ENCODE measurements around the gene TLE5. TPM values are rescaled to one million over a fixed set of nuclear protein-coding genes. Genes with fewer than 3 reads are reported as not detected.
A peak's percentile ranks its signal among the peaks of the same experiment; 100 is the strongest.

The TLE5 gene
- polyA plus RNA-seq, 2 of the 4 experiments (the other 2 are of a cell fraction): 171 to 216 TPM

DNA sequence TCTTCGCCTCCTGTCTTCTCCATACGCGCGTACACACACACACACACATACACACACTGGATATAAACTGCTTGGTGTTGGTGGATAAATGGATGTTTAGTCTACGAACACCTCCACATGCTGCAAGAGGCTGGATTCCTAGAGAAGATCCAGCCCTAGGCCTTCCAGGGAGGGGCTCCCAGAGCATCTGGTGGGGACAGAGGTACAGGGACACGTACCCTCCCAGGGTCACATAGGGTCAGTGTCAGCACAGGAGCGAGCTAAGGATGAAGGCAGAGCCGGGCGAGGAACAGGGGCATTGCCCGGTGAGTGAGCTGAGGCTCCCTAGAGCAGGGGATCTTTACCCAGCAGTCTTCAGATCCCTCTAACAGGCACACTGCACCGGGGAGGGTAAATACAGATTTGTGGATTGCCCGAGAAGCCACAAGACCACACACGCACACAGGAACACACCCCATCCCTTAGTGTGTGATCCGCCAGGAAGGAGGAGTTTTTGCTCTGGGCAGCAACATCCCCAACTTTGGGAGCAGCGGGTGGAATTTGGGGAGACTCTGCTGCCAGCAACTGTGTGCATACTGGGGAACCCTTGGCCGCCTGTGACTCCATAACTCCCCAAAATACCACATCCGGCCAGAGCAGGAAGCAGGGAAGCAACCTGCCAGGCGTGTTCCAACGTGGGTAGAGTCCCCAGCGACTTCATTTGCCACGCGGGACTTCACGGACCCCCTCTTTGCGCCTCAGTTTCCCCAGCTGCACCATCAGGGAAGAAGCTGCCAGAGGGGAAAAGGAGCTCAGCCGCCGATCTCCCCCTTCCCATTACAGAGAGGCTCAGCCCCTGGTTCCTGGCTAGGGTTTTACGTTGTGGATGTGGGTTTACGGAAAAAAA is 27.4 kb downstream of the TLE5 start:
- H3K4me3 ChIP-seq: peak overlapping the region; percentile 55
- peak overlapping the region; percentile 98 for H3K4me2 ChIP-seq
- no peak for DNase-seq (ENCODE audit: low read depth in 1 of 2, low spot score in 1 of 2)
- no peak for FAIRE-seq
- H3K9me3 ChIP-seq: no peaks in the 10 kb centered on the region
- H3K27ac ChIP-seq: peak overlapping the region; percentile 87 to 94
- CTCF ChIA-PET: interaction anchor here (0.6 to 2.7 kb wide), 11 partner anchors 8 to 563 kb away, joined by 3 to 10 read pairs (median 5); partner anchors contain the start of gene TLE6
- no peak for ATAC-seq
- H3K4me1 ChIP-seq: peaks cover 12% of the 10 kb centered on the region
- 49% methylated on average over 19 of the region's 28 CpGs for WGBS (ENCODE audit: missing lambda C conversion rate)
- POLR2A ChIA-PET: interaction anchor here (1.2 to 2.3 kb wide), 5 partner anchors 19 to 559 kb away, joined by 6 to 22 read pairs (median 9); partner anchors contain the start of genes GADD45B and TLE6
- TF ChIP-seq MAZ (IDR thresholded peaks at IDR 0.05; ENCODE audit: borderline replicate concordance, low read depth, low read length) (no peak), SREBF2 (IDR thresholded peaks at IDR 0.05) (no peak), HEYL (CRISPR knock-in tag; IDR thresholded peaks at IDR 0.05) (no peak), BHLHE40 (IDR thresholded peaks at IDR 0.05; ENCODE audit: low read depth, low read length) (no peak)
- TF ChIP-seq, protein P1, sequence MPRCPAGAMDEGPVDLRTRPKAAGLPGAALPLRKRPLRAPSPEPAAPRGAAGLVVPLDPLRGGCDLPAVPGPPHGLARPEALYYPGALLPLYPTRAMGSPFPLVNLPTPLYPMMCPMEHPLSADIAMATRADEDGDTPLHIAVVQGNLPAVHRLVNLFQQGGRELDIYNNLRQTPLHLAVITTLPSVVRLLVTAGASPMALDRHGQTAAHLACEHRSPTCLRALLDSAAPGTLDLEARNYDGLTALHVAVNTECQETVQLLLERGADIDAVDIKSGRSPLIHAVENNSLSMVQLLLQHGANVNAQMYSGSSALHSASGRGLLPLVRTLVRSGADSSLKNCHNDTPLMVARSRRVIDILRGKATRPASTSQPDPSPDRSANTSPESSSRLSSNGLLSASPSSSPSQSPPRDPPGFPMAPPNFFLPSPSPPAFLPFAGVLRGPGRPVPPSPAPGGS (IDR thresholded peaks at IDR 0.05): 0 out of 3 replicates have a peak, but pooled peaks have one; percentile 9

DNA sequence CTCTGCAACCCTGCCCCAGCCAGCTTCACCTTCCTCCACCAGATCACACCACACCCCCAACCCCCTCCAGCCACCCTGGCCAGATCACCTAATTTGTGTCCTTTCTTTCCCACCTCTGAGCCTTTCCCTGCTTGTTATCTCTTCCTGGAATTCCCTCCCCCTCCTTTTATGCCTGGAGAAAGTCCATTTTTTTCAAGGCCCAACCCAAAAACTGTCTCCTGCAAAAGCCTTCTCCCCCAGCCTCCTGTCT is 28.0 kb downstream of the TLE5 start:
- peaks cover 12% of the 10 kb centered on the region for H3K4me1 ChIP-seq
- no peaks in the 10 kb centered on the region for H3K9me3 ChIP-seq
- TF ChIP-seq, protein P1 (IDR thresholded peaks at IDR 0.05): no peak
- TF ChIP-seq ZSCAN20 (CRISPR knock-in tag; IDR thresholded peaks at IDR 0.05) (no peak), PHF8 (IDR thresholded peaks at IDR 0.05; ENCODE audit: borderline replicate concordance, low read depth) (no peak), RCOR1 (IDR thresholded peaks at IDR 0.05; ENCODE audit: low read depth, low read length) (no peak), RAD21 (conservative IDR thresholded peaks at IDR 0.05 in 1 of 2, IDR thresholded peaks at IDR 0.05 in 1 of 2) (no peak), NR3C1 (IDR thresholded peaks at IDR 0.05) (no peak), CEBPB (IDR thresholded peaks at IDR 0.05) (no peak), TFCP2L1 (CRISPR knock-in tag; IDR thresholded peaks at IDR 0.05) (no peak), ZFP36 (IDR thresholded peaks at IDR 0.05; ENCODE audit: borderline replicate concordance, partially characterized antibody) (no peak), CBX8 (IDR thresholded peaks at IDR 0.05) (no peak), FOSL2 (IDR thresholded peaks at IDR 0.05) (no peak), FOSL2 (CRISPR knock-in tag; IDR thresholded peaks at IDR 0.05) (no peak), POLR2AphosphoS2 (conservative IDR thresholded peaks at IDR 0.05; ENCODE audit: low read length) (no peak), CHD4 (IDR thresholded peaks at IDR 0.05; ENCODE audit: borderline replicate concordance) (no peak)
- TF ChIP-seq, protein P2, sequence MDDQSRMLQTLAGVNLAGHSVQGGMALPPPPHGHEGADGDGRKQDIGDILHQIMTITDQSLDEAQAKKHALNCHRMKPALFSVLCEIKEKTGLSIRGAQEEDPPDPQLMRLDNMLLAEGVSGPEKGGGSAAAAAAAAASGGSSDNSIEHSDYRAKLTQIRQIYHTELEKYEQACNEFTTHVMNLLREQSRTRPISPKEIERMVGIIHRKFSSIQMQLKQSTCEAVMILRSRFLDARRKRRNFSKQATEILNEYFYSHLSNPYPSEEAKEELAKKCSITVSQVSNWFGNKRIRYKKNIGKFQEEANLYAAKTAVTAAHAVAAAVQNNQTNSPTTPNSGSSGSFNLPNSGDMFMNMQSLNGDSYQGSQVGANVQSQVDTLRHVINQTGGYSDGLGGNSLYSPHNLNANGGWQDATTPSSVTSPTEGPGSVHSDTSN (IDR thresholded peaks at IDR 0.05): no peak
- TF ChIP-seq, protein P3, sequence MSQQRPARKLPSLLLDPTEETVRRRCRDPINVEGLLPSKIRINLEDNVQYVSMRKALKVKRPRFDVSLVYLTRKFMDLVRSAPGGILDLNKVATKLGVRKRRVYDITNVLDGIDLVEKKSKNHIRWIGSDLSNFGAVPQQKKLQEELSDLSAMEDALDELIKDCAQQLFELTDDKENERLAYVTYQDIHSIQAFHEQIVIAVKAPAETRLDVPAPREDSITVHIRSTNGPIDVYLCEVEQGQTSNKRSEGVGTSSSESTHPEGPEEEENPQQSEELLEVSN (IDR thresholded peaks at IDR 0.05; ENCODE audit: borderline replicate concordance, low read depth): no peak
- TF ChIP-seq, protein P4, sequence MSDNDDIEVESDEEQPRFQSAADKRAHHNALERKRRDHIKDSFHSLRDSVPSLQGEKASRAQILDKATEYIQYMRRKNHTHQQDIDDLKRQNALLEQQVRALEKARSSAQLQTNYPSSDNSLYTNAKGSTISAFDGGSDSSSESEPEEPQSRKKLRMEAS (IDR thresholded peaks at IDR 0.05): no peak
- TF ChIP-seq, protein P5, sequence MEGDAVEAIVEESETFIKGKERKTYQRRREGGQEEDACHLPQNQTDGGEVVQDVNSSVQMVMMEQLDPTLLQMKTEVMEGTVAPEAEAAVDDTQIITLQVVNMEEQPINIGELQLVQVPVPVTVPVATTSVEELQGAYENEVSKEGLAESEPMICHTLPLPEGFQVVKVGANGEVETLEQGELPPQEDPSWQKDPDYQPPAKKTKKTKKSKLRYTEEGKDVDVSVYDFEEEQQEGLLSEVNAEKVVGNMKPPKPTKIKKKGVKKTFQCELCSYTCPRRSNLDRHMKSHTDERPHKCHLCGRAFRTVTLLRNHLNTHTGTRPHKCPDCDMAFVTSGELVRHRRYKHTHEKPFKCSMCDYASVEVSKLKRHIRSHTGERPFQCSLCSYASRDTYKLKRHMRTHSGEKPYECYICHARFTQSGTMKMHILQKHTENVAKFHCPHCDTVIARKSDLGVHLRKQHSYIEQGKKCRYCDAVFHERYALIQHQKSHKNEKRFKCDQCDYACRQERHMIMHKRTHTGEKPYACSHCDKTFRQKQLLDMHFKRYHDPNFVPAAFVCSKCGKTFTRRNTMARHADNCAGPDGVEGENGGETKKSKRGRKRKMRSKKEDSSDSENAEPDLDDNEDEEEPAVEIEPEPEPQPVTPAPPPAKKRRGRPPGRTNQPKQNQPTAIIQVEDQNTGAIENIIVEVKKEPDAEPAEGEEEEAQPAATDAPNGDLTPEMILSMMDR (IDR thresholded peaks at IDR 0.05): no peak
- TF ChIP-seq, protein P6, sequence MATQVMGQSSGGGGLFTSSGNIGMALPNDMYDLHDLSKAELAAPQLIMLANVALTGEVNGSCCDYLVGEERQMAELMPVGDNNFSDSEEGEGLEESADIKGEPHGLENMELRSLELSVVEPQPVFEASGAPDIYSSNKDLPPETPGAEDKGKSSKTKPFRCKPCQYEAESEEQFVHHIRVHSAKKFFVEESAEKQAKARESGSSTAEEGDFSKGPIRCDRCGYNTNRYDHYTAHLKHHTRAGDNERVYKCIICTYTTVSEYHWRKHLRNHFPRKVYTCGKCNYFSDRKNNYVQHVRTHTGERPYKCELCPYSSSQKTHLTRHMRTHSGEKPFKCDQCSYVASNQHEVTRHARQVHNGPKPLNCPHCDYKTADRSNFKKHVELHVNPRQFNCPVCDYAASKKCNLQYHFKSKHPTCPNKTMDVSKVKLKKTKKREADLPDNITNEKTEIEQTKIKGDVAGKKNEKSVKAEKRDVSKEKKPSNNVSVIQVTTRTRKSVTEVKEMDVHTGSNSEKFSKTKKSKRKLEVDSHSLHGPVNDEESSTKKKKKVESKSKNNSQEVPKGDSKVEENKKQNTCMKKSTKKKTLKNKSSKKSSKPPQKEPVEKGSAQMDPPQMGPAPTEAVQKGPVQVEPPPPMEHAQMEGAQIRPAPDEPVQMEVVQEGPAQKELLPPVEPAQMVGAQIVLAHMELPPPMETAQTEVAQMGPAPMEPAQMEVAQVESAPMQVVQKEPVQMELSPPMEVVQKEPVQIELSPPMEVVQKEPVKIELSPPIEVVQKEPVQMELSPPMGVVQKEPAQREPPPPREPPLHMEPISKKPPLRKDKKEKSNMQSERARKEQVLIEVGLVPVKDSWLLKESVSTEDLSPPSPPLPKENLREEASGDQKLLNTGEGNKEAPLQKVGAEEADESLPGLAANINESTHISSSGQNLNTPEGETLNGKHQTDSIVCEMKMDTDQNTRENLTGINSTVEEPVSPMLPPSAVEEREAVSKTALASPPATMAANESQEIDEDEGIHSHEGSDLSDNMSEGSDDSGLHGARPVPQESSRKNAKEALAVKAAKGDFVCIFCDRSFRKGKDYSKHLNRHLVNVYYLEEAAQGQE (IDR thresholded peaks at IDR 0.05): no peak
- ATAC-seq (no peak), DNase-seq (ENCODE audit: low read depth in 1 of 2, low spot score in 1 of 2) (no peak), FAIRE-seq (no peak)
- ChIA-PET CTCF (no interaction called here), POLR2A (no interaction called here)
- no peak overlapping the region for H3K4me3 ChIP-seq
- H3K4me2 ChIP-seq: peak overlapping the region; percentile 98; the same call in 2 of the 3 replicates
- peak overlapping the region; percentile 87 to 94; a peak in 4 of 6 replicates for H3K27ac ChIP-seq
